DOHH2 (cell line): ENCODE data around the gene SEM1.
"Not testable (repeated sequence)": the region's sequence is repeated elsewhere in the genome, so short reads cannot be mapped to it uniquely, and the experiment has no call there.

Source experiments
- H3F3A ChIP-seq: fragments of 200-600 bp; sonication (generic), shearing (Covaris generic); 2 replicates; pipeline ENCODE4 v1.6.0; 2016; ENCODE audit warnings: antibody characterized with exemption, mild to moderate bottlenecking; ENCODE audit not compliant: control insufficient read depth, insufficient read depth
- H3K27ac ChIP-seq: fragments of 200-600 bp; sonication (generic); 2 replicates; pipeline ENCODE4 v1.5.1; 2014; ENCODE audit warnings: low read depth, mild to moderate bottlenecking, low read length, moderate library complexity
- H3K27me3 ChIP-seq: fragments of 200-600 bp; sonication (generic); 2 replicates; pipeline ENCODE4 v1.6.1; 2014; ENCODE audit warnings: mild to moderate bottlenecking, low read length, mixed read lengths; ENCODE audit not compliant: control insufficient read depth
- H3K36me3 ChIP-seq: fragments of 200-600 bp; sonication (generic); 2 replicates; pipeline ENCODE4 v1.6.1; 2014; ENCODE audit warnings: mild to moderate bottlenecking, low read length, moderate library complexity, mixed read lengths; ENCODE audit not compliant: control insufficient read depth
- H3K4me1 ChIP-seq: fragments of 200-600 bp; sonication (generic); 2 replicates; pipeline ENCODE4 v1.6.1; 2014; ENCODE audit warnings: mild to moderate bottlenecking, low read length, mixed read lengths; ENCODE audit not compliant: control insufficient read depth
- H3K4me2 ChIP-seq: fragments of 200-600 bp; sonication (generic); 2 replicates; pipeline ENCODE4 v1.6.0; 2014; ENCODE audit warnings: mild to moderate bottlenecking, low read length, moderate library complexity
- H3K4me3 ChIP-seq: fragments of 200-600 bp; sonication (generic); 2 replicates; pipeline ENCODE4 v1.5.1; 2014; ENCODE audit warnings: mild to moderate bottlenecking, low read length, mixed read lengths
- H3K79me2 ChIP-seq: fragments of 200-600 bp; sonication (generic); 2 replicates; pipeline ENCODE4 v1.6.1; 2014; ENCODE audit warnings: mild to moderate bottlenecking, low read length, mixed read lengths; ENCODE audit not compliant: control insufficient read depth
- H3K9me2 ChIP-seq: fragments of 200-600 bp; sonication (generic); replicated peaks from 2 replicates; pipeline ENCODE4 v1.6.1; 2014; ENCODE audit warnings: mild to moderate bottlenecking, low read length, mixed read lengths; ENCODE audit not compliant: control insufficient read depth
- H3K9me3 ChIP-seq: fragments of 200-600 bp; sonication (generic); 2 replicates; pipeline ENCODE4 v1.6.1; 2014; ENCODE audit warnings: antibody characterized with exemption, low read length, mixed read lengths; ENCODE audit not compliant: control insufficient read depth, insufficient read depth
- H4K20me1 ChIP-seq: fragments of 200-600 bp; sonication (generic); 2 replicates; pipeline ENCODE4 v1.6.0; 2014; ENCODE audit warnings: low read depth, mild to moderate bottlenecking, antibody characterized with exemption, low read length, moderate library complexity; ENCODE audit not compliant: control insufficient read depth, insufficient read depth
- CTCF ChIP-seq: fragments of 200-600 bp; sonication (generic); IDR thresholded peaks from one replicate; pipeline ENCODE4 v1.5.1; 2014; ENCODE audit warnings: antibody characterized with exemption, mild to moderate bottlenecking, low read depth, low read length; ENCODE audit not compliant: poor library complexity, severe bottlenecking
- EZH2phosphoT487 ChIP-seq: fragments of 200-600 bp; sonication (generic); IDR thresholded peaks from 2 replicates; pipeline ENCODE4 v1.6.1; 2017; ENCODE audit warnings: borderline replicate concordance, mild to moderate bottlenecking, antibody characterized with exemption, low read length, moderate library complexity, mixed read lengths

SEM1 gene

GRCh38 chr7:96728139-96728538 is 18.5 kb upstream of the SEM1 start:
- Histone ChIP-seq H3K27me3 (no peaks in the 10 kb centered on the region), H3K79me2 (no peaks in the 10 kb centered on the region), H3K27ac (no peak overlapping the region), H3K4me1 (no peaks in the 10 kb centered on the region), H3K9me2 (no peaks in the 10 kb centered on the region), H4K20me1 (no peaks in the 10 kb centered on the region), H3F3A (no peaks in the 10 kb centered on the region), H3K4me3 (no peak overlapping the region), H3K9me3 (no peaks in the 10 kb centered on the region), H3K36me3 (no peaks in the 10 kb centered on the region), H3K4me2 (no peak overlapping the region)
- TF ChIP-seq EZH2phosphoT487 (no peak), CTCF (no peak)

DNA sequence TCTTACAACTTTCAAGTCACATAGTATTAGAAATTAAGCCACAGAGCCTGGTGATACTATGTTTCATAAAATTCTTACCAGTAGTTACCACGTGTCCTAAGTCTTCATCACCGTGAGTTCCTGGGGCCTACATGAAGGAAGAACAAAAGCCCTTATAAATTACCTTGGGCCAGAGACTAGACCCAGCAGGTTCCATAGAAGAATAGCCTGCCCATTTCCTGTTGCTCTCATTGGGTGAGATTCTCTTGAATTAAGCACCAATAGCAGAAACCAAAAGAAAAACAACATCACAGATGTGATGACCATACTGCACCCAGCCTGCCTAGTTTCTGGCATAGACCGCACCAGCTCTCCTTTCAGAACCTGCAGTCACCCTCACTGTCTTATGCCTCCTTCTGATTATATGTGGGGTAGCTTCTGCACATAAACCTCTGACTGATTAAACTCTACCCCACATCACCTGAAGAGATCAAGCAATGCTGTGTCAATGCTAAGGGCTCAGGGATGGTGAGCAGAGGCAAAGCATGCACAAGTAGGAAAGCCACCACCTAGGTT is 18.0 kb upstream of the SEM1 start:
- Histone ChIP-seq H3F3A (no peaks in the 10 kb centered on the region), H3K9me2 (no peaks in the 10 kb centered on the region), H3K9me3 (no peaks in the 10 kb centered on the region), H3K79me2 (no peaks in the 10 kb centered on the region), H3K27ac (no peak overlapping the region), H3K36me3 (no peaks in the 10 kb centered on the region), H3K4me3 (no peak overlapping the region), H3K4me2 (no peak overlapping the region), H3K27me3 (no peaks in the 10 kb centered on the region), H3K4me1 (no peaks in the 10 kb centered on the region), H4K20me1 (no peaks in the 10 kb centered on the region)
- no peak for TF ChIP-seq CTCF
- TF ChIP-seq EZH2phosphoT487 = no peak

- Histone ChIP-seq H3K27ac (no peak overlapping the region), H3K4me3 (no peak overlapping the region), H3K4me2 (no peak overlapping the region), H3K9me3 (no peaks in the 10 kb centered on the region), H3K79me2 (no peaks in the 10 kb centered on the region), H3K4me1 (no peaks in the 10 kb centered on the region), H3K9me2 (no peaks in the 10 kb centered on the region), H3K36me3 (no peaks in the 10 kb centered on the region), H3K27me3 (peaks cover 5% of the 10 kb centered on the region; the same call in 1 of the 2 replicates), H3F3A (no peaks in the 10 kb centered on the region), H4K20me1 (no peaks in the 10 kb centered on the region)
- TF ChIP-seq EZH2phosphoT487 (no peak), CTCF (no peak)
These were observed 14.0 kb upstream of the SEM1 start for GRCh38 chr7:96723622-96724021.

DNA sequence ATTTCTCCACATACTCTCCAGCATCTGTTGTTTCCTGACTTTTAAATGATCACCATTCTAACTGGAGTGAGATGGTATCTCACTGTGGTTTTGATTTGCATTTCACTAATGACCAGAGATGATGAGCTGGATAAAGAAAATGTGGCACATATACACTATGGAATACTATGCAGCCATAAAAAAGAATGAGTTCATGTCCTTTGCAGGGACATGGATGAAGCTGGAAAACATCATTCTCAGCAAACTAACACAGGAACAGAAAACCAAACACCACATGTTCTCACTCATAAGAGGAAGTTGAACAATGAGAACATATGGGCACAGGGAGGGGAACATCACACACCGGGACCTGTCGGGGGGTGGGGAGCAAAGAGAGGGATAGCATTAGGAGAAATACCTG is 13.3 kb upstream of the SEM1 start:
- H3K27ac ChIP-seq = not testable (repeated sequence)

More for the DNA sequence above, 13.3 kb upstream of the SEM1 start:
- H4K20me1 ChIP-seq, H3K4me2 ChIP-seq, H3K79me2 ChIP-seq, H3F3A ChIP-seq, H3K36me3 ChIP-seq, H3K9me3 ChIP-seq, H3K27me3 ChIP-seq, H3K4me1 ChIP-seq, H3K9me2 ChIP-seq, H3K4me3 ChIP-seq: not testable (repeated sequence)
